CD4-positive, alpha-beta T cell treated with Interleukin-12 subunit alpha and Interleukin-12 subunit beta, for 1 hour (primary cell): ENCODE data around the gene PTK7.
"Not testable (repeated sequence)": the region's sequence is repeated elsewhere in the genome, so short reads cannot be mapped to it uniquely, and the experiment has no call there.

Source experiments
- DNase-seq: peaks from one replicate; pipeline ENCODE4 v3.0.0-alpha.2; 2020

Gene PTK7

GRCh38 chr6:43055966-43056365 is 20.1 kb upstream of the PTK7 start:
- DNase-seq = no peak

- no peak for DNase-seq
Observed at GRCh38 chr6:43058531-43058930, 17.6 kb upstream of the PTK7 start.

- peak; percentile 98 for DNase-seq
Observed at GRCh38 chr6:43059168-43060033, 16.7 kb upstream of the PTK7 start, which contains the start of the genes KLC4 and MRPL2. Gene KLC4 (plus strand): TSS chr6:43059631. CDS start chr6:43061336, 1,705 bp downstream. Gene MRPL2 (minus strand): TSS chr6:43059434. CDS start chr6:43059381, 53 bp downstream.

GRCh38 chr6:43060034-43060754 is 15.9 kb upstream of the PTK7 start:
- no peak for DNase-seq

GRCh38 chr6:43060755-43061633 is 15.1 kb upstream of the PTK7 start:
- no peak for DNase-seq

- DNase-seq = no peak
Observed at GRCh38 chr6:43061861-43062260, 14.3 kb upstream of the PTK7 start.

- no peak for DNase-seq
Observed at GRCh38 chr6:43062818-43063217, 13.3 kb upstream of the PTK7 start.

- DNase-seq = peak; percentile 45
Observed at GRCh38 chr6:43070028-43070632, 6.0 kb upstream of the PTK7 start.

- DNase-seq = no peak
Observed at GRCh38 chr6:43074847-43075669, 1.1 kb upstream of the PTK7 start.

GRCh38 chr6:43076464-43077332 is 584 bp downstream of the PTK7 start:
- DNase-seq = no peak

GRCh38 chr6:43077333-43077809 is 1.3 kb downstream of the PTK7 start:
- no peak for DNase-seq

- no peak for DNase-seq
Observed at GRCh38 chr6:43077981-43078511, 1.9 kb downstream of the PTK7 start.

GRCh38 chr6:43078691-43079090 is 2.6 kb downstream of the PTK7 start:
- DNase-seq = no peak

- no peak for DNase-seq
Observed at GRCh38 chr6:43081043-43081442, 4.9 kb downstream of the PTK7 start.

- DNase-seq = not testable (repeated sequence)
Observed at GRCh38 chr6:43081922-43082321, 5.8 kb downstream of the PTK7 start.

- DNase-seq = no peak
Observed at GRCh38 chr6:43082806-43083655, 6.9 kb downstream of the PTK7 start.

GRCh38 chr6:43086022-43086658 is 10.0 kb downstream of the PTK7 start:
- DNase-seq = no peak

GRCh38 chr6:43088654-43089056 is 12.5 kb downstream of the PTK7 start:
- no peak for DNase-seq

GRCh38 chr6:43089467-43089866 is 13.4 kb downstream of the PTK7 start:
- no peak for DNase-seq
